ENCODE data around the gene FAM89A.

DNA sequence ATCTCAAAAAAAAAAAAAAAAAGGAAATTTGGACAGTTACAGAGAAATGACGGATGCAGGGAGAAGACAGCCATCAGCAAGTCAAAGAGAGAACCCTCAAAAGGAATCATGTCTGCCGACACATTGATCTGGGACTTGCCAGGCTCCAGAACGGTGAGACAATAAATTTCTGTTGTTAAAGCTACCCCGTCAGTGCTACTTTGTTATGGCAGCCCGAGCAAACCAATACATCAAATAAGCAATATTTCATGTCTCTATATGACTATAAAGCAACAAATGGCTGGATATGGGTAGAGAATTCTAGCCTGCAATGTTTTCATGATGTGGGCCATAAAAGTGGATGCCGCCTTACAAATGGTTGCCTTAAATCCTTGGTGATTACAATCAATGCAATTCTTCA lies 23.3 kb upstream of the FAM89A start:
- TF ChIP-seq, protein P1, sequence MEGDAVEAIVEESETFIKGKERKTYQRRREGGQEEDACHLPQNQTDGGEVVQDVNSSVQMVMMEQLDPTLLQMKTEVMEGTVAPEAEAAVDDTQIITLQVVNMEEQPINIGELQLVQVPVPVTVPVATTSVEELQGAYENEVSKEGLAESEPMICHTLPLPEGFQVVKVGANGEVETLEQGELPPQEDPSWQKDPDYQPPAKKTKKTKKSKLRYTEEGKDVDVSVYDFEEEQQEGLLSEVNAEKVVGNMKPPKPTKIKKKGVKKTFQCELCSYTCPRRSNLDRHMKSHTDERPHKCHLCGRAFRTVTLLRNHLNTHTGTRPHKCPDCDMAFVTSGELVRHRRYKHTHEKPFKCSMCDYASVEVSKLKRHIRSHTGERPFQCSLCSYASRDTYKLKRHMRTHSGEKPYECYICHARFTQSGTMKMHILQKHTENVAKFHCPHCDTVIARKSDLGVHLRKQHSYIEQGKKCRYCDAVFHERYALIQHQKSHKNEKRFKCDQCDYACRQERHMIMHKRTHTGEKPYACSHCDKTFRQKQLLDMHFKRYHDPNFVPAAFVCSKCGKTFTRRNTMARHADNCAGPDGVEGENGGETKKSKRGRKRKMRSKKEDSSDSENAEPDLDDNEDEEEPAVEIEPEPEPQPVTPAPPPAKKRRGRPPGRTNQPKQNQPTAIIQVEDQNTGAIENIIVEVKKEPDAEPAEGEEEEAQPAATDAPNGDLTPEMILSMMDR (conservative IDR thresholded peaks at IDR 0.05; ENCODE audit: low read length): no peak
- no peak for TF ChIP-seq EZH2phosphoT487 (IDR thresholded peaks at IDR 0.05; ENCODE audit: borderline replicate concordance)
